Fibroblast of lung (primary cell): Measurements from ENCODE around the gene PHGDH.

ENCODE experiments used
- EZH2 ChIP-seq: IDR thresholded peaks from 2 replicates; pipeline ENCODE4 v1.5.1; 2012; ENCODE audit warnings: low read length, control low read depth, mild to moderate bottlenecking; ENCODE audit errors: missing control alignments
- TF ChIP-seq, protein P1 (sequence below), 2 donors: IDR thresholded peaks in 1 of 2; conservative IDR thresholded peaks in 1 of 2; 1 replicate in 1 of 2; 2 replicates in 1 of 2; pipeline ENCODE4 v1.5.1; 2011 to 2012; ENCODE audit warnings: low read length in 2 of 2, control low read depth in 1 of 2, inconsistent platforms in 1 of 2, low read depth in 1 of 2, mild to moderate bottlenecking in 1 of 2

- TF ChIP-seq, protein P1, sequence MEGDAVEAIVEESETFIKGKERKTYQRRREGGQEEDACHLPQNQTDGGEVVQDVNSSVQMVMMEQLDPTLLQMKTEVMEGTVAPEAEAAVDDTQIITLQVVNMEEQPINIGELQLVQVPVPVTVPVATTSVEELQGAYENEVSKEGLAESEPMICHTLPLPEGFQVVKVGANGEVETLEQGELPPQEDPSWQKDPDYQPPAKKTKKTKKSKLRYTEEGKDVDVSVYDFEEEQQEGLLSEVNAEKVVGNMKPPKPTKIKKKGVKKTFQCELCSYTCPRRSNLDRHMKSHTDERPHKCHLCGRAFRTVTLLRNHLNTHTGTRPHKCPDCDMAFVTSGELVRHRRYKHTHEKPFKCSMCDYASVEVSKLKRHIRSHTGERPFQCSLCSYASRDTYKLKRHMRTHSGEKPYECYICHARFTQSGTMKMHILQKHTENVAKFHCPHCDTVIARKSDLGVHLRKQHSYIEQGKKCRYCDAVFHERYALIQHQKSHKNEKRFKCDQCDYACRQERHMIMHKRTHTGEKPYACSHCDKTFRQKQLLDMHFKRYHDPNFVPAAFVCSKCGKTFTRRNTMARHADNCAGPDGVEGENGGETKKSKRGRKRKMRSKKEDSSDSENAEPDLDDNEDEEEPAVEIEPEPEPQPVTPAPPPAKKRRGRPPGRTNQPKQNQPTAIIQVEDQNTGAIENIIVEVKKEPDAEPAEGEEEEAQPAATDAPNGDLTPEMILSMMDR (conservative IDR thresholded peaks at IDR 0.05 in 1 of 2, IDR thresholded peaks at IDR 0.05 in 1 of 2; ENCODE audit: low read depth in 1 of 2, low read length in 2 of 2) = no peak
- no peak for TF ChIP-seq EZH2
Measured at GRCh38 chr1:119700326-119700725, 11.4 kb upstream of the PHGDH start.
